Heart left ventricle (tissue), 13 donors: ENCODE measurements around the gene CELF4.

Source experiments
- POLR2A ChIP-seq, 2 donors: fragments of 450-650 bp; IDR thresholded peaks; one replicate each; pipeline ENCODE4 v1.6.1; 2017; ENCODE audit warnings: antibody characterized with exemption in 2 of 2, mild to moderate bottlenecking in 2 of 2, moderate library complexity in 2 of 2
- TF ChIP-seq, protein P1 (sequence below), 12 donors: fragments of 200-600 bp; sonication (generic) in 4 of 12; IDR thresholded peaks; one replicate each; pipeline versions ENCODE4 v1.5.0 to v1.8.0; 2018 to 2022; ENCODE audit warnings: antibody characterized with exemption in 12 of 12, mild to moderate bottlenecking in 5 of 12
- donor health status: ischemic (EF 13 %, LVEDD 7.1; RV severe dilation, severe dysfunction).
- donor health status: DM: no; HTN: yes; CAD: no.
- donor health status: DM: no; HTN: no; CAD: no.
- donor health status: ischemic (EF 25% LVEDD 6.9; RV normal size, moderate dysfunction).
- donor health status: ischemic (EF 25% LVEDD 5.7; RV mildly dilated, moderate dysfunction).
- donor health status: ischemic (EF 35%, LVEDD 5.7; RV mildly dilated, moderate dysfunction).
- donor health status: nonischemic (EF 11% LVEDD 7.7; RV severe dilation, severe dysfunction).
- donor health status: DM: yes; HTN: yes; CAD: no.
- donor health status: PGD.
- donor health status: ischemic (EF 29% LVEDD 5.4; RV normal size, mild dysfunction).
- donor health status: nonischemic (EF 23%, LVEDD 6.1; RV moderate dilation, normal function).

- TF ChIP-seq, protein P1, sequence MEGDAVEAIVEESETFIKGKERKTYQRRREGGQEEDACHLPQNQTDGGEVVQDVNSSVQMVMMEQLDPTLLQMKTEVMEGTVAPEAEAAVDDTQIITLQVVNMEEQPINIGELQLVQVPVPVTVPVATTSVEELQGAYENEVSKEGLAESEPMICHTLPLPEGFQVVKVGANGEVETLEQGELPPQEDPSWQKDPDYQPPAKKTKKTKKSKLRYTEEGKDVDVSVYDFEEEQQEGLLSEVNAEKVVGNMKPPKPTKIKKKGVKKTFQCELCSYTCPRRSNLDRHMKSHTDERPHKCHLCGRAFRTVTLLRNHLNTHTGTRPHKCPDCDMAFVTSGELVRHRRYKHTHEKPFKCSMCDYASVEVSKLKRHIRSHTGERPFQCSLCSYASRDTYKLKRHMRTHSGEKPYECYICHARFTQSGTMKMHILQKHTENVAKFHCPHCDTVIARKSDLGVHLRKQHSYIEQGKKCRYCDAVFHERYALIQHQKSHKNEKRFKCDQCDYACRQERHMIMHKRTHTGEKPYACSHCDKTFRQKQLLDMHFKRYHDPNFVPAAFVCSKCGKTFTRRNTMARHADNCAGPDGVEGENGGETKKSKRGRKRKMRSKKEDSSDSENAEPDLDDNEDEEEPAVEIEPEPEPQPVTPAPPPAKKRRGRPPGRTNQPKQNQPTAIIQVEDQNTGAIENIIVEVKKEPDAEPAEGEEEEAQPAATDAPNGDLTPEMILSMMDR (IDR thresholded peaks at IDR 0.05): no peak
- TF ChIP-seq POLR2A (IDR thresholded peaks at IDR 0.05): no peak
Observed at GRCh38 chr18:37420315-37420880, 145.2 kb downstream of the CELF4 start.
